ENCODE results near the gene NEURL3.
"Not testable (repeated sequence)": the region's sequence is repeated elsewhere in the genome, so short reads cannot be mapped to it uniquely, and the experiment has no call there.

Gene NEURL3

DNA sequence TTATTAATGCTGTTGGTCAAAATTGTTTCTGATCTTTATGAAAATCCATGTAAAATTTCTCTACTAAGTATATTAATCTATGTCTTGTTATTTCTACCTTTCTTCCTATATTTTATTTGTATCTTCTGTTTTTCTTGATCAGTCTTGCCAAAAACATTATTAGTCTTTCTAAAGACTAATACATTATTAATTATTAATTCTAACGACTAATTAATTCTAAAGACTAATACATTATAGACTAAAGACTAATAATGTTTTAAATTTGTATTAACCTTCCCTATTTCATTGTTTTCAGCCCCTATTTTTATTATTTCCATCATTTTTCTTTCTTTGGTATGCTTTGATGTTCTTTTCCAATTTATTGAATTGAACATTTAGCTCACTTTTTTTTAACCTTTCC, 27.7 kb downstream of the NEURL3 start:
- no peak for DNase-seq

DNA sequence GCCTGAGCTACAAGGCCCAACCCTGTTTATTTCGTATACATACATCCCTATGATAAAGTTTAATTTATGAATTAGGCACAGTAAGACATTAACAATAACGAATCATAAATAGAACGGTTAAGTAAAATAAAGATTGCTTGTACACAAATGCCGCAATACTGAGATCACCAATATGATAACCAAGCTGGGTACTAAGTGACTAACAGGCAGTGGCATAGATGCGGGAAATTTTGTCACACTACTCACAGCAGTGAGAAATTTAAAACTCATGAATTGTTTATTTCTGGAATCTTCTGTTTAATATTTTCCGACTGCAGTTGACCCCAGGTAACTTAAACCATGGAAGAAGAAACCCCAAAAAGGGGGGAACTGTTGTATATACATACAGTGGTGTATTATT, 33.4 kb downstream of the NEURL3 start:
- no peak for DNase-seq

DNA sequence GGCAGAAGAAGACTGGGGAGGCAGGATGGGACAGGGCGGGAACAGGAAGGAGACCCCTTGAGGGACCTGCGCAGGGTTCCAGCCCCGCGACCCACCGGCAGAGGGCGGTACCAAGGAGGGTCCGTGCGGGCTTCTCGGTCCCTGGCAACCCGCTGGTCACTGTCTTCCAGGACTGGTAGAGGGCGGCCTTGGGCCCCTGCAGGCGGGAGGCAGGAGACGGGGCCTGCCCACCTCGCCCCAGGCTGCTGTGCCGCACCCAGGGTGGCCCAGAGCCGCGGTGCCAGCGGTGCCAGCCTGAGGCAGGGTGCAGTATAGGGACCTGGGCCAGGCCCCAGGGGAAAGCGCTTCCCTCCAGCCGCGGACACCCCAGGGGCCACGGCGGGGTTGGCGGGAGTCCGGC, 34.5 kb downstream of the NEURL3 start:
- no peak for DNase-seq

DNA sequence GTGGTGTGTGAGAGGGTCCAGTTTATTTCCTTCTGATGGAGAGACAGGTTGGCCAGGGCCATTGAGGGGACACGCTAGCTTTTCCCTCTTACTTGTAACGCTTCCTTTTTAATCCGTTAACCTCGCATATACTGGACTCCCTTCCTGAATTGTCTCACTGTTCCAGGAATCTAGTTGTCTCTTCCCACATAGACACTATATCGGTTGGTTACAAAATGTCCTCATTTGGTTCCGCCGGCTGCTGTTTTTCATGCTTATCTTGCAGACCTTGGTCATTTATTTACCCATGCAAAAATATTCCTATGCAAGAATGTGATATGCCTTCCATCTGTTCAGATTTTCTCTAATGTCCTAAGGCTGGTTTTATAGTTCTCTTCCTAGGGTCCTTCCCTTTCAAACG, 35.0 kb downstream of the NEURL3 start:
- DNase-seq, result no peak

DNA sequence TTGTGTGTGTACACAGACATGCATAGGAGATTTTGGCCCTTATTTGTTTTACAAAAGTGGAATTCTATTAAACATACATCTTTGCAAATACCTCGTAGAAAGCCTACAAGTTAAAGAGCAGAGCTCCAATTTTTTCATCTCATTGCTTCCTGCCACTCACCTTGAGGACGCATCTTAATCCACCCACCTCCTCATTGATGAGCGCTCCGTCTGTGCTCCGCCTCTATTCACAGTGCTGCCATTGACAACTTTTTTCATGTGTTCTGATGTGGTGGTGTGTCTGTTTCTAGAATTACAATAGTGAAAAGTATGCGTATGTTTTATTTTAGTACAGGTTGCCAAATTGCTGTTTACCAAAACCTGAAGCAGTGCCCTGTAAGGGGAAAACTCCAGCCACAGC, 36.3 kb downstream of the NEURL3 start:
- DNase-seq, result no peak

DNA sequence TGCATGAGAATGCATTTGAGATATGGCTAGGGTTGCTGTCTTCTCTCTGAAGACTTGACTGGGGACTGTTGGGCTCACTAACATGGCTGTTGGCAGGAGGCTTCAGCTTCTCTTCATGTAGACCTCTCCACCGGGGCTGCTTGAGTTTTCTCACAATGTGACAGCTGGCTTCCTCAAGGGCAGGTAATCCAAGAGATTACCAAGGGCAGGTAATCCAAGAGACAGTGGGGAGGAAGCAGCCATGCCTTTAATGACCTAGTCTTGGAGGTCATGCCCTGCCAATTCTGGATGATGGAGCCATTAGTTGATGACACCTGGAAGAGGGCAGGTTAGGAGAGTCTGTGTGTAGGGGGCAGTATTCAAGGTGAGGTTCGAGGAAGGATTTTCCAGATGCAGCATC, 40.5 kb downstream of the NEURL3 start:
- no peak for DNase-seq

DNA sequence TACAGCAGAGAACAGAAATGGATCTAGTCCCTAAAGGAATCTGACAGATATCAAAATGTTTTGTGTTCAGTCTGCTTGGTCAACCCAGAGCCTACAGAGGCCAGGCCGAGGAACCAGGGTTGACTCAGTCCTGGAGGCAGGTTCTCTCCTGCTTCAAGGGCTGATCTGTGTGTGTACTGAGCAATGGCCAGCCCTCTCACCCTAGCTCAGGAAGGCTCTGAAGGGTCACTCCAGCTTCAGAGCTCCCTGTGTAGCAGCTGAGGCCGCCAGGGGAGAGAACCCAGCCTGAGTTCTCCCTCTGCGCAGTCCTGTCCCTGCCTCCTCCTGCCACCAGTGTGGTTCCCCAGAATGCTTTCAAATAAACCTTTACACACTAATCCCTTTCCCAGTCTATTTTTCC, 41.1 kb downstream of the NEURL3 start:
- DNase-seq, result no peak

DNA sequence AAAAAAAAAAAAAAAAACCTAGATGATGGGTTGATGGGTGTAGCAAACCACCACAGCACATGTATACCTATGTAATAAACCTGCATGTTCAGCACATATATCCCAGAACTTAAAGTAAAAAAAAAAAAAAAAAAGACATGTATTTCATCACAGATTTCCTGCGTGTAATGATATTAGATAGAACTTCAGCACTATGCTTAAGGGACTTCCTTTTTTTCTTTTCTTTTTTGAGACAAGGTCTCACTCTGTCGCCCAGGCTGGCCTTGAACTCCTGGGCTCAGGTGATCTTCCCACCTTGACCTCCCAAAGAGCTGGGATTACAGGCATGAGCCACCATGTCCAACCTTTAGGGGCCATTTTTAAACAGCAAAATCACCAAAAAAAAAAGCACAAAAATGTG, 42.0 kb downstream of the NEURL3 start:
- DNase-seq, result no peak

DNA sequence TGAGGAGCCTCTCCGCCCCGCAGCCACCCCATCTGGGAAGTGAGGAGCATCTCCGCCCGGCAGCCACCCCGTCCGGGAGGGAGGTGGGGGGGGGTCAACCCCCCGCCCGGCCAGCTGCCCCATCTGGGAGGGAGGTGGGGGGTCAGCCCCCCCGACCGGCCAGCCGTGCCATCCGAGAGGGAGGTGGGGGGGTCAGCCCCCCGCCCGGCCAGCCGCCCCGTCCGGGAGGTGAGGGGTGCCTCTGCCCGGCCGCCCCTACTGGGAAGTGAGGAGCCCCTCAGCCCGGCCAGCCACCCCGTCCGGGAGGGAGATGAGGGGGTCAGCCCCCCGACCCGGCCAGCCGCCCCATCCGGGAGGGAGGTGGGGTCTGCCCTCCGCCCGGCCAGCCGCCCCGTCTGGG, 43.5 kb downstream of the NEURL3 start:
- not testable (repeated sequence) for DNase-seq

DNA sequence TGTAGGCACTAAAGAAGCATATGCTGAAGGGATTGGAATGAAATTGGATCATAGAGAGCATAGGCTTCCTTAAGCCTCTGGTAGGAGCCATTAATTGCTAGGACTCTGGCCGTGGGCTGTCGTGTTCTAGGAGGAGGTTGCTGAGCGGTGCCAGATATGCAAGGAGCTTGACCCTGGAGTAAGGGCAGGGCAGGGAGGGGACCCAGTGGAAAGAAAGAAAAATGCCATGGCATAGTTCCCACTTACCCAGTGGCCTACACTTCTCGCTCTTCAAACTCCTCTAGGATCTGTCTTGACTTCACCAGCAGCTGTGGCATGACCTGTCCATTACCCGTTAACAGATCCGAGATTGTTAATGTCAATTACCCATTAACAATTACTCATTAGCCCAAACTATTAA, 53.1 kb downstream of the NEURL3 start:
- no peak for DNase-seq

DNA sequence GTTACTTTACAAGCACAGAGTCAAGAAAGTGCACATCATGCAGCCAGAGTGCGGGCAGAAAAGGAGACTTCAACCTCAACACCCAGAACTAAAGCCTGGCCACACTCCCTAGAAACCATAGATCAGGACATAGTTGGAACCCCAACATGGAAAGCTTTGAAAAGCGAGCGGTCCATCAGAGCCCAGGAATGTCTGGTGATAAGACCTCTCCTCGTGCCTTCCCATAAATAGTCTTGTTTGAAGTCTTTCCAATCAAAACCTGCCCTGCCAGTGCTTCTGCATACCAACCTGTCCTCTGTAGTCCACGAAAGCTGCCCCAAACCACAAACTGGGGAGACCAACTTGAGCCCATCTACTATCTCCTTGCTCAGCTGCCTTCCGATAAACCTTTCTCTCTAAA, 55.5 kb downstream of the NEURL3 start:
- no peak for DNase-seq

DNA sequence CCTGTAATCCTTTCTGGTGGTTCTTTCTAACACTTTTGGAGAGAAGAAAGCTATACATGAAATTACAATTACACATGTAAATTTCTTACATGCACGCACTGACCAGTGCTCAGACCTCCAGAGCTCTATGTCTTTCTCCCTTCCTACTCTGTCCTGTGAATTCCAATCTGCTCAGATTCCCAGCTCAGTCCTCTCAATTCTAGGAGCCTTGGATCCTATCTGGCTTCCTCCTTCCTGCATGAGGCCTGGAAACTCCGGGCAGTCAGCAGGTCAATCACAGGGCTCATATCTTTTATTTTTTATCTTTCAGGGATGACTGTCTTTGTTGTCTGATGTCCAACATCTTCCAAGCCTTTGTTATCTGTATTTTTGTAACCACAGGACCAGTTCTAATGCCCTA, 56.0 kb downstream of the NEURL3 start:
- no peak for DNase-seq

DNA sequence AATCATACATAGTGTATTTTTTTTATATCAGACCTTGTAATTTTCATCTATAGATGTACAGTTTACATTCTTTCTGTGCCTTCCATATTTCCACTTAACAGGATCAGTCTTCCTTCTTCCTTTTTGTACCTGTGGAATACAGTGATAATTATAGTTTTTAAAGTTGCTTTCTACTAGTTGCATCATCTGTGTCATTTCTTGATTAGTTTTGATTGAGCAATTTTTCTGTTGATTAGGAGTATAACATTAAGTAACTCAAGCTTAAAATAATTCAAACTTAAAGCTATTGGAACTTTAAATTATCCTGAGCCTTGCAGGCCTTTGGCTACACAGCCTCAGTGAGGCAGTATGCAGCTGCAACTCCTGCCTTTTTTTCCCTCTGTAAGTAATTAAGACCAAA, 57.4 kb downstream of the NEURL3 start:
- no peak for DNase-seq
